Gastroesophageal sphincter (tissue), 3 donors: ENCODE measurements around the gene ABCC1.

Source experiments
- EP300 ChIP-seq: sonication (generic); formaldehyde crosslinking; IDR thresholded peaks from one replicate; pipeline ENCODE4 v1.6.1; 2017; ENCODE audit warnings: antibody characterized with exemption, mild to moderate bottlenecking
- POLR2A ChIP-seq, 2 donors: fragments of 450-650 bp; IDR thresholded peaks; one replicate each; pipeline ENCODE4 v1.6.1; 2017; ENCODE audit warnings: antibody characterized with exemption in 2 of 2, mild to moderate bottlenecking in 2 of 2, moderate library complexity in 1 of 2
- POLR2AphosphoS5 ChIP-seq: sonication (generic); formaldehyde crosslinking; IDR thresholded peaks from one replicate; pipeline ENCODE4 v1.6.1; 2017; ENCODE audit warnings: antibody characterized with exemption
- TF ChIP-seq, protein P1 (sequence below), 4 experiments: fragments of 200-600 bp in 2 of 4; fragments of 450-650 bp in 2 of 4; sonication (generic) in 1 of 4; IDR thresholded peaks; one replicate each; pipeline ENCODE4 v1.5.1; 2017 to 2019; ENCODE audit warnings: antibody characterized with exemption in 4 of 4, mild to moderate bottlenecking in 2 of 4, moderate library complexity in 2 of 4

DNA sequence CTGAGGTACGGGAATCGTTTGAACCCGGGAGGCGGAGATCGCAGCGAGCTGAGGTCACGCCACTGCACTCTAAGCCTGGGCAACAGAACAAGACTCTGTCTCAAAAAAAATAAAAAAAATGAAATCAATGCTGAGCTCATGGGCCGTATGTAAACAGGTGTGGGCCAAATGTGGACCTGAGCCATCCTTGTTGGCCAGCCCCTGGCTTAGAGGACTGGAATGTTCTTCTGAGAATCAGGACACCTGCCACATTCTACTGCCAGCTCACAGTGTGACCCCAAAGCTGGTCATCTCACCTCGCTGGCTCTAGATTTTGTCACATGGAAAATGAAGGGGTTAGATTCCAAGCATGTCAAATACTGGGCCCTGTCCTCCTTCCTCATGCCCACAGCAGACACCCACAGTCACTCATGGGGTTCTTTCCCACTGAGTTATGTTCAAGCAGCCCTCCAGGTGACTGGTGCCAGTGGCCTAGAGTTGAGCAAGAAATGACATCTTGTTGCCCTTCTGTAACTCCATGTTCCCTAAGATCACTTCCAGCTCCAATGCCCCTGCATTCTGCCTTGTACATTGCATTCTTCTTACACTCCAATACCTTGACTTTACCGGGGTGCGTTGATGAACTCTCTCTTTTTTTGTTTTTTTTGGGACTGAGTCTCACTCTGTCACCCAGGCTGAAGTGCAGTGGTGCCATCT, 110.6 kb downstream of the ABCC1 start:
- TF ChIP-seq, protein P1, sequence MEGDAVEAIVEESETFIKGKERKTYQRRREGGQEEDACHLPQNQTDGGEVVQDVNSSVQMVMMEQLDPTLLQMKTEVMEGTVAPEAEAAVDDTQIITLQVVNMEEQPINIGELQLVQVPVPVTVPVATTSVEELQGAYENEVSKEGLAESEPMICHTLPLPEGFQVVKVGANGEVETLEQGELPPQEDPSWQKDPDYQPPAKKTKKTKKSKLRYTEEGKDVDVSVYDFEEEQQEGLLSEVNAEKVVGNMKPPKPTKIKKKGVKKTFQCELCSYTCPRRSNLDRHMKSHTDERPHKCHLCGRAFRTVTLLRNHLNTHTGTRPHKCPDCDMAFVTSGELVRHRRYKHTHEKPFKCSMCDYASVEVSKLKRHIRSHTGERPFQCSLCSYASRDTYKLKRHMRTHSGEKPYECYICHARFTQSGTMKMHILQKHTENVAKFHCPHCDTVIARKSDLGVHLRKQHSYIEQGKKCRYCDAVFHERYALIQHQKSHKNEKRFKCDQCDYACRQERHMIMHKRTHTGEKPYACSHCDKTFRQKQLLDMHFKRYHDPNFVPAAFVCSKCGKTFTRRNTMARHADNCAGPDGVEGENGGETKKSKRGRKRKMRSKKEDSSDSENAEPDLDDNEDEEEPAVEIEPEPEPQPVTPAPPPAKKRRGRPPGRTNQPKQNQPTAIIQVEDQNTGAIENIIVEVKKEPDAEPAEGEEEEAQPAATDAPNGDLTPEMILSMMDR (IDR thresholded peaks at IDR 0.05): no peak
- peak; percentile 84 for TF ChIP-seq POLR2AphosphoS5
- no peak for TF ChIP-seq POLR2A (IDR thresholded peaks at IDR 0.05)
- TF ChIP-seq EP300: no peak
